ENCODE results near the gene CAB39L.
"Not testable (repeated sequence)": the region's sequence is repeated elsewhere in the genome, so short reads cannot be mapped to it uniquely, and the experiment has no call there.

Gene CAB39L

DNA sequence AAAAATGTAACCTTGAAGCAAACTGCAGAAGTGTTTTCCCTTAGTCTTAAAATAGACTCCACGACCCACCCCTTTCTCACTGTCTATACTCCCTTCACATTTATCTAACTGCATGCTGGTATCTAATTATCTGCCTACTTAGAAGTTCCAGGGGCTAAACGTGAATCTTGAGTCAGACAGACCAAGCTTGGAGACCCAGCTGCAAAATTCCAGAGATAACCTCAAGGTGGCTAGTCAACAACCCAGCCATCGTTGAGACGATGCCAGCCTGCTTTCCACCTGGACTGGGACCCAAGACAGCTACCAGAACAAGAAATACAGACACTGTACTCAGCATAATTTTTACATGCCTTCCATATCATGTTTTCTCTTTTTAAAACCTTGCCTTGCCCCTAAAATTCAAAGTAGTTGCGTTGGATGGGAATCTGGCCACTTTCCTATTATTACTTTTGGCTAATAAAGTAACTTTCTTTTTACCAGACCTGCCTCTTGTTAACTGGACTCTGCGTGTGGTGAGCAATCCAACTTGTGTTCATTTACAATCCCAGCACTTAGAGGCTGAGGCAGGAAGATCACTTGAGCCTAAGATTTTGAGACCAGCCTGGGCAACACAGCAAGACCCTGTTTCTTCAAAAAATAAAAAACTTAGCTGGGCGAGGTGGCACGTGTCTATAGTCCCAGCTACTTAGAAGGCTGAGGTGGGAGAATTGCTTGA is 113.9 kb downstream of the CAB39L start:
- Mint-ChIP-seq H3K27ac (no peak overlapping the region), H3K9me3 (no peaks in the 10 kb centered on the region), H3K27me3 (ENCODE audit: low read depth) (peaks cover 3% of the 10 kb centered on the region), H3K4me3 (no peak overlapping the region), H3K36me3 (ENCODE audit: low read depth) (no peaks in the 10 kb centered on the region), H3K4me1 (no peaks in the 10 kb centered on the region)
- TF ChIP-seq, protein P1, sequence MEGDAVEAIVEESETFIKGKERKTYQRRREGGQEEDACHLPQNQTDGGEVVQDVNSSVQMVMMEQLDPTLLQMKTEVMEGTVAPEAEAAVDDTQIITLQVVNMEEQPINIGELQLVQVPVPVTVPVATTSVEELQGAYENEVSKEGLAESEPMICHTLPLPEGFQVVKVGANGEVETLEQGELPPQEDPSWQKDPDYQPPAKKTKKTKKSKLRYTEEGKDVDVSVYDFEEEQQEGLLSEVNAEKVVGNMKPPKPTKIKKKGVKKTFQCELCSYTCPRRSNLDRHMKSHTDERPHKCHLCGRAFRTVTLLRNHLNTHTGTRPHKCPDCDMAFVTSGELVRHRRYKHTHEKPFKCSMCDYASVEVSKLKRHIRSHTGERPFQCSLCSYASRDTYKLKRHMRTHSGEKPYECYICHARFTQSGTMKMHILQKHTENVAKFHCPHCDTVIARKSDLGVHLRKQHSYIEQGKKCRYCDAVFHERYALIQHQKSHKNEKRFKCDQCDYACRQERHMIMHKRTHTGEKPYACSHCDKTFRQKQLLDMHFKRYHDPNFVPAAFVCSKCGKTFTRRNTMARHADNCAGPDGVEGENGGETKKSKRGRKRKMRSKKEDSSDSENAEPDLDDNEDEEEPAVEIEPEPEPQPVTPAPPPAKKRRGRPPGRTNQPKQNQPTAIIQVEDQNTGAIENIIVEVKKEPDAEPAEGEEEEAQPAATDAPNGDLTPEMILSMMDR (IDR thresholded peaks at IDR 0.05; ENCODE audit: unreplicated experiment in 3 of 3), result no peak

DNA sequence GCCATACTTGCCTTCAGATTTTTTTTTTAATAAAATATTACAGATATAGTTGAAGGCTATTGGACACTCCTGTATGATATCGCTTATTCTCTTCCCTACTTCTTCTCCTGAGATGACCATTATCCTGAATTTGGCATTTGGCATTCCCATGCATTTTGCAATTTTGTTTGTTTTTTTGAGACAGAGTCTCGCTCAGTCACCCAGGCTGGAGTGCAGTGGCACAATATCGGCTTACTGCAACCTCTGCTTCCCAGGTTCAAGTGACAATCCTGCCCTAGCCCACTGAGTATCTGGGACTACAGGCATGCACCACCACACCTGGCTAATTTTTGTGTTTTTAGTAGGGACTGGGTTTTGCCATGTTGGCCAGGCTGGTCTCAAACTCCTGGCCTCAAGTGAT is 116.7 kb downstream of the CAB39L start:
- H3K4me3 Mint-ChIP-seq; H3K27me3 Mint-ChIP-seq (ENCODE audit: low read depth); H3K27ac Mint-ChIP-seq; H3K36me3 Mint-ChIP-seq (ENCODE audit: low read depth); H3K9me3 Mint-ChIP-seq; H3K4me1 Mint-ChIP-seq: not testable (repeated sequence)

DNA sequence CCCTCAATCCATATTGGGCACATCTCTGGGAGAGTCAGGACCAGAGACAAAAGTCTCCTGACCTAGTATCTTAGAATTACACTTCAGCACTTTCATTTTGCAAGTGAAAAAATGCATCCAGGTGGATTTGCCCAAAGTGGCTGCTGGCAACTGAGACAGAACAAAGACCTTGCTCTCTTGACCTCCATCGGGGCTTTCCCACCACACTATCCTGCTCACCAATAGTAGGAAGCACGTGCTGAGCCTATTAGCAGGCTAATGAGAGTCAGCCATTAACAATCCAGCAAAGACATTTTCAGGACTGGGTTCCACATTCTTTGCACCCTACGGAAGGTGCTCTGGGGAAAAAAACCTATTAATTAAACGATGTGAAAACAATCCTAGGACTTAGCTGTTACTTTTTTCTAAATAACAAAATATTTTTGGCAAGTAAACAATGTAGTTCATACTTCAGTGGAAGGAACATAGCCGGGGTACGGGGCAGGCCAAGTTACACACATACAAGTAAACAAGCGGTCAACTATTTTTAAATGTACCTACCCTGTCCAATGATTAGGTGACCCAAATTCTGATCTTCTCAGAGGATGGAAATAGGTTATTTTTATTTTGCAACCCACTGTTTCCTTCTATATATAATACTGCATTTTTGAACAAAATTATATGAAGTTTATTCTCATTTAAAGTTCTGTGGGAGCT is 117.5 kb downstream of the CAB39L start:
- Mint-ChIP-seq H3K4me3 (no peak overlapping the region), H3K36me3 (ENCODE audit: low read depth) (no peaks in the 10 kb centered on the region), H3K27ac (no peak overlapping the region), H3K27me3 (ENCODE audit: low read depth) (peaks cover 8% of the 10 kb centered on the region), H3K9me3 (no peaks in the 10 kb centered on the region), H3K4me1 (no peaks in the 10 kb centered on the region)
- TF ChIP-seq, protein P1 (IDR thresholded peaks at IDR 0.05; ENCODE audit: unreplicated experiment in 3 of 3), result no peak

DNA sequence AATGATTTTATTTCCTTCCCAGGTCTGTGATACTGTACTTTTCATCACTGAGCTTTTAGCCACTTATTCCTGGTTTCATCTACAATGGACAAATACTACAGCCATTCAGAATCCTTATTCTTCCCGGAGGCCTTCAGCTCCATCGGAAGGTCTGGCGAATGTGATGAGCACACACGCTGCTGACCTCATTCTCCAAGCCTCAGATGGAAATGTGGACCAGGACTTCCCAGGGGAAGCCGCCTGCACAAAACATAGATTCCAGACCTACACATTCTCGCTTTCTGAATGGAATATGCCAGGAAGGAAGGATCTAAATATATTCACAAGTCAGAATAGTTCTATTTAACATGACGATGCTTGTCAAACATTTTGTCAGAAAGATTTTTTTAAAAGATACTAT is 120.5 kb downstream of the CAB39L start:
- Mint-ChIP-seq H3K36me3 (ENCODE audit: low read depth) (no peaks in the 10 kb centered on the region), H3K27me3 (ENCODE audit: low read depth) (peaks cover 5% of the 10 kb centered on the region), H3K4me1 (no peaks in the 10 kb centered on the region), H3K4me3 (no peak overlapping the region), H3K27ac (no peak overlapping the region), H3K9me3 (no peaks in the 10 kb centered on the region)
- TF ChIP-seq, protein P1 (IDR thresholded peaks at IDR 0.05; ENCODE audit: unreplicated experiment in 3 of 3), result no peak

DNA sequence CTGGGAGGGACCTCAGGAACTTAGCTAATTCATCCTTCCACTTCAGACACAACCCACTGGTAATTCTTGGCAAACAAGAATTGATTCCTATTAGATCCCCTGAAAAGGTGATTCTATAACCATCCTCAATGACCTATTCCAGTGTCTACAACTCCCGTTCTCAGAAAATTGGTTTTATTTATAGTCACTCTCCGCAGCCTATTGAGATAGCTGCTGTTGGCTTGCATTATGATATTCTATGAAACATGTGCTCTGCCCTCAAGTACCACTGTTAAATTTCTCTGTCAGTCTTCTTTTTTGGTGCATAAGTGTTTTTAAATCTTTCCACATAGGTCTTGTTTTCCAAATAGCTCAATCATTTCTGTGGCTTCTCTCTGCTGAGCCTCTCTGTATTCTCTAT is 121.2 kb downstream of the CAB39L start:
- Mint-ChIP-seq H3K36me3 (ENCODE audit: low read depth) (peaks cover 3% of the 10 kb centered on the region), H3K9me3 (no peaks in the 10 kb centered on the region), H3K27me3 (ENCODE audit: low read depth) (peaks cover 5% of the 10 kb centered on the region), H3K27ac (no peak overlapping the region), H3K4me1 (no peaks in the 10 kb centered on the region), H3K4me3 (no peak overlapping the region)
- TF ChIP-seq, protein P1 (IDR thresholded peaks at IDR 0.05; ENCODE audit: unreplicated experiment in 3 of 3), result no peak

DNA sequence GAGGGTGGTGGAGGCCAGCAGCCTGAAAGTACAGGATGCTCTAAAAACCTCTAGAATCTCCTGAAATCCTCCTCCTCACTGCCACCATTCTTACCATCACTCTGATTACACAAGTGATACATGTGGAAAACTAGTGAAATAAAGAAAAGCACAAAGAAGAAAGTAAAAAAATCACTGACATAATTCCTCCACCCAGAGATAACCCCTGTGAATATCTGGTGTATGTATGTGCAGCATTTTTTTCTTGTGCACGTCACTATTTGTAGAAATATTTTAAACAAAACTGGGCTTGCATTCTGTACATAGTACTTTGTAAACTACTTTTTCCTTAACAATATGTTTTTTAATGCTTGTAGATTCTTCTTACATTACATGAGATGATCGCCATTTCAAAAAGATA is 122.9 kb downstream of the CAB39L start:
- Mint-ChIP-seq H3K4me1 (no peaks in the 10 kb centered on the region), H3K9me3 (no peaks in the 10 kb centered on the region), H3K27ac (no peak overlapping the region), H3K27me3 (ENCODE audit: low read depth) (peaks cover 5% of the 10 kb centered on the region), H3K36me3 (ENCODE audit: low read depth) (peaks cover 12% of the 10 kb centered on the region), H3K4me3 (no peak overlapping the region)
- TF ChIP-seq, protein P1 (IDR thresholded peaks at IDR 0.05; ENCODE audit: unreplicated experiment in 3 of 3), result no peak
